Measurements from ENCODE around the gene OTOG. TPM values are rescaled to one million over a fixed set of nuclear protein-coding genes. Genes with fewer than 3 reads are reported as not detected.

The OTOG gene
- total RNA-seq, 2 experiments from 2014 or later, result not detected

- Mint-ChIP-seq H3K9me3 (no peaks in the 10 kb centered on the region), H3K36me3 (ENCODE audit: low read depth) (no peaks in the 10 kb centered on the region), H3K4me1 (ENCODE audit: low read depth) (no peaks in the 10 kb centered on the region), H3K27me3 (no peaks in the 10 kb centered on the region), H3K27ac (no peak overlapping the region), H3K4me3 (no peak overlapping the region)
- CTCF ChIA-PET, result interaction anchor here (1.1 to 3.2 kb wide), 3 partner anchors 138 to 210 kb away, joined by 3 to 15 read pairs (median 6); no protein-coding TSS in a partner anchor
- ATAC-seq (no peak), DNase-seq (no peak)
- intact Hi-C loops (cut with micrococcal nuclease), result no loop called here
- no peak for TF ChIP-seq CTCF (IDR thresholded peaks at IDR 0.05)
- POLR2A ChIA-PET, result no interaction called here
Observed at GRCh38 chr11:17521106-17521900, 25.8 kb upstream of the OTOG start.

- Mint-ChIP-seq H3K4me1 (ENCODE audit: low read depth) (no peaks in the 10 kb centered on the region), H3K9me3 (no peaks in the 10 kb centered on the region), H3K27me3 (no peaks in the 10 kb centered on the region), H3K27ac (no peak overlapping the region), H3K4me3 (no peak overlapping the region), H3K36me3 (ENCODE audit: low read depth) (no peaks in the 10 kb centered on the region)
- no peak for TF ChIP-seq CTCF (IDR thresholded peaks at IDR 0.05)
- intact Hi-C loops (cut with micrococcal nuclease), result no loop called here
- ATAC-seq (no peak), DNase-seq (no peak)
- ChIA-PET CTCF (interaction anchor here (0.7 to 1.6 kb wide), 4 partner anchors 139 to 208 kb away, joined by 3 to 6 read pairs (median 3); no protein-coding TSS in a partner anchor), POLR2A (no interaction called here)
Observed at GRCh38 chr11:17522655-17523054, 24.4 kb upstream of the OTOG start.

- Mint-ChIP-seq H3K27me3 (peaks cover 3% of the 10 kb centered on the region), H3K27ac (no peak overlapping the region), H3K36me3 (ENCODE audit: low read depth) (no peaks in the 10 kb centered on the region), H3K9me3 (no peaks in the 10 kb centered on the region), H3K4me3 (no peak overlapping the region), H3K4me1 (ENCODE audit: low read depth) (no peaks in the 10 kb centered on the region)
- POLR2A ChIA-PET, result no interaction called here
- no peak for TF ChIP-seq CTCF (IDR thresholded peaks at IDR 0.05)
- CTCF ChIA-PET, result interaction anchor here (2.4 to 3.6 kb wide), 2 partner anchors 20 to 140 kb away, joined by 7 to 20 read pairs; no protein-coding TSS in a partner anchor
- DNase-seq, result no peak
- ATAC-seq, result no peak
- intact Hi-C loops (cut with micrococcal nuclease), result no loop called here
Observed at GRCh38 chr11:17524221-17524620, 22.8 kb upstream of the OTOG start.

GRCh38 chr11:17525570-17525969, 21.5 kb upstream of the OTOG start:
- intact Hi-C loops (cut with micrococcal nuclease), result no loop called here
- H3K9me3 Mint-ChIP-seq, result no peaks in the 10 kb centered on the region
- no peak for TF ChIP-seq CTCF (IDR thresholded peaks at IDR 0.05)
- H3K27me3 Mint-ChIP-seq, result peaks cover 7% of the 10 kb centered on the region
- CTCF ChIA-PET, result interaction anchor here (0.9 to 3.6 kb wide), 4 partner anchors 21 to 171 kb away, joined by 3 to 20 read pairs (median 6); no protein-coding TSS in a partner anchor
- no peak overlapping the region for H3K4me3 Mint-ChIP-seq
- no peak overlapping the region for H3K27ac Mint-ChIP-seq
- POLR2A ChIA-PET, result no interaction called here
- H3K36me3 Mint-ChIP-seq (ENCODE audit: low read depth), result no peaks in the 10 kb centered on the region
- H3K4me1 Mint-ChIP-seq (ENCODE audit: low read depth), result no peaks in the 10 kb centered on the region
- DNase-seq (no peak), ATAC-seq (no peak)

GRCh38 chr11:17526326-17526725, 20.7 kb upstream of the OTOG start:
- CTCF ChIA-PET, result interaction anchor here (0.9 to 3.6 kb wide), 3 partner anchors 27 to 171 kb away, joined by 3 to 20 read pairs (median 4); no protein-coding TSS in a partner anchor
- POLR2A ChIA-PET, result no interaction called here
- H3K4me3 Mint-ChIP-seq, result no peak overlapping the region
- H3K27ac Mint-ChIP-seq, result no peak overlapping the region
- H3K27me3 Mint-ChIP-seq, result peaks cover 7% of the 10 kb centered on the region
- H3K36me3 Mint-ChIP-seq (ENCODE audit: low read depth), result no peaks in the 10 kb centered on the region
- no peaks in the 10 kb centered on the region for H3K4me1 Mint-ChIP-seq (ENCODE audit: low read depth)
- TF ChIP-seq CTCF (IDR thresholded peaks at IDR 0.05), result no peak
- no peak for DNase-seq
- H3K9me3 Mint-ChIP-seq, result no peaks in the 10 kb centered on the region
- intact Hi-C loops (cut with micrococcal nuclease), result no loop called here
- ATAC-seq, result no peak
